ENCODE results near the gene ACKR3. TPM values are rescaled to one million over a fixed set of nuclear protein-coding genes. Genes with fewer than 3 reads are reported as not detected.

Gene ACKR3
- total and polyA plus RNA-seq, 2 experiments from 2014 or later, result 1.0 to 3.0 TPM

DNA sequence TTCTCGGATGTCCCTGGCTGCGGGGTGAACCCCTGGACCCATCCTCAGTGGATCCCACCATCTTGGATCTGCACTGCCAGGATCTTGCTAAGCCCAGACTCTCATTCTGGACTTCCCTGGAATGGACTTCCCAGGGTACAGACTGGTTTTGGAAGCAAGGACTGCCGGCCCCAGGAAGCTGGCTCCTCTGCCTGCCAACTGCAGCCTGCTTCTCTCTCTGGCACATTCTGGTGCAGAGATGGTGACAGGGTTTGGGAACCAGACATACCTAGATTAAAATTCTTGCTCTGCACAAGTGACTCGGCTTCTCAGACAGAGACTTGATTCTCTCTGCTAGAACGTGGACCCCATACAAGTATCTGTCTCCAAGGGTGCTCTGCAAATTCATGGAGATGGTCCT lies 29.4 kb downstream of the ACKR3 start (continued):
- TF ChIP-seq, protein P1, sequence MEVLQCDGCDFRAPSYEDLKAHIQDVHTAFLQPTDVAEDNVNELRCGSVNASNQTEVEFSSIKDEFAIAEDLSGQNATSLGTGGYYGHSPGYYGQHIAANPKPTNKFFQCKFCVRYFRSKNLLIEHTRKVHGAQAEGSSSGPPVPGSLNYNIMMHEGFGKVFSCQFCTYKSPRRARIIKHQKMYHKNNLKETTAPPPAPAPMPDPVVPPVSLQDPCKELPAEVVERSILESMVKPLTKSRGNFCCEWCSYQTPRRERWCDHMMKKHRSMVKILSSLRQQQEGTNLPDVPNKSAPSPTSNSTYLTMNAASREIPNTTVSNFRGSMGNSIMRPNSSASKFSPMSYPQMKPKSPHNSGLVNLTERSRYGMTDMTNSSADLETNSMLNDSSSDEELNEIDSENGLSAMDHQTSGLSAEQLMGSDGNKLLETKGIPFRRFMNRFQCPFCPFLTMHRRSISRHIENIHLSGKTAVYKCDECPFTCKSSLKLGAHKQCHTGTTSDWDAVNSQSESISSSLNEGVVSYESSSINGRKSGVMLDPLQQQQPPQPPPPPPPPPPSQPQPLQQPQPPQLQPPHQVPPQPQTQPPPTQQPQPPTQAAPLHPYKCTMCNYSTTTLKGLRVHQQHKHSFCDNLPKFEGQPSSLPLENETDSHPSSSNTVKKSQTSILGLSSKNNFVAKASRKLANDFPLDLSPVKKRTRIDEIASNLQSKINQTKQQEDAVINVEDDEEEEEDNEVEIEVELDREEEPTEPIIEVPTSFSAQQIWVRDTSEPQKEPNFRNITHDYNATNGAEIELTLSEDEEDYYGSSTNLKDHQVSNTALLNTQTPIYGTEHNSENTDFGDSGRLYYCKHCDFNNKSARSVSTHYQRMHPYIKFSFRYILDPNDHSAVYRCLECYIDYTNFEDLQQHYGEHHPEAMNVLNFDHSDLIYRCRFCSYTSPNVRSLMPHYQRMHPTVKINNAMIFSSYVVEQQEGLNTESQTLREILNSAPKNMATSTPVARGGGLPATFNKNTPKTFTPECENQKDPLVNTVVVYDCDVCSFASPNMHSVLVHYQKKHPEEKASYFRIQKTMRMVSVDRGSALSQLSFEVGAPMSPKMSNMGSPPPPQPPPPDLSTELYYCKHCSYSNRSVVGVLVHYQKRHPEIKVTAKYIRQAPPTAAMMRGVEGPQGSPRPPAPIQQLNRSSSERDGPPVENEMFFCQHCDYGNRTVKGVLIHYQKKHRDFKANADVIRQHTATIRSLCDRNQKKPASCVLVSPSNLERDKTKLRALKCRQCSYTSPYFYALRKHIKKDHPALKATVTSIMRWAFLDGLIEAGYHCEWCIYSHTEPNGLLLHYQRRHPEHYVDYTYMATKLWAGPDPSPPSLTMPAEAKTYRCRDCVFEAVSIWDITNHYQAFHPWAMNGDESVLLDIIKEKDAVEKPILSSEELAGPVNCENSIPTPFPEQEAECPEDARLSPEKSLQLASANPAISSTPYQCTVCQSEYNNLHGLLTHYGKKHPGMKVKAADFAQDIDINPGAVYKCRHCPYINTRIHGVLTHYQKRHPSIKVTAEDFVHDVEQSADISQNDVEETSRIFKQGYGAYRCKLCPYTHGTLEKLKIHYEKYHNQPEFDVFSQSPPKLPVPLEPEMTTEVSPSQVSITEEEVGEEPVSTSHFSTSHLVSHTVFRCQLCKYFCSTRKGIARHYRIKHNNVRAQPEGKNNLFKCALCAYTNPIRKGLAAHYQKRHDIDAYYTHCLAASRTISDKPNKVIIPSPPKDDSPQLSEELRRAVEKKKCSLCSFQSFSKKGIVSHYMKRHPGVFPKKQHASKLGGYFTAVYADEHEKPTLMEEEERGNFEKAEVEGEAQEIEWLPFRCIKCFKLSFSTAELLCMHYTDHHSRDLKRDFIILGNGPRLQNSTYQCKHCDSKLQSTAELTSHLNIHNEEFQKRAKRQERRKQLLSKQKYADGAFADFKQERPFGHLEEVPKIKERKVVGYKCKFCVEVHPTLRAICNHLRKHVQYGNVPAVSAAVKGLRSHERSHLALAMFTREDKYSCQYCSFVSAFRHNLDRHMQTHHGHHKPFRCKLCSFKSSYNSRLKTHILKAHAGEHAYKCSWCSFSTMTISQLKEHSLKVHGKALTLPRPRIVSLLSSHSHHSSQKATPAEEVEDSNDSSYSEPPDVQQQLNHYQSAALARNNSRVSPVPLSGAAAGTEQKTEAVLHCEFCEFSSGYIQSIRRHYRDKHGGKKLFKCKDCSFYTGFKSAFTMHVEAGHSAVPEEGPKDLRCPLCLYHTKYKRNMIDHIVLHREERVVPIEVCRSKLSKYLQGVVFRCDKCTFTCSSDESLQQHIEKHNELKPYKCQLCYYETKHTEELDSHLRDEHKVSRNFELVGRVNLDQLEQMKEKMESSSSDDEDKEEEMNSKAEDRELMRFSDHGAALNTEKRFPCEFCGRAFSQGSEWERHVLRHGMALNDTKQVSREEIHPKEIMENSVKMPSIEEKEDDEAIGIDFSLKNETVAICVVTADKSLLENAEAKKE (CRISPR knock-in tag; IDR thresholded peaks at IDR 0.05), result no peak
- TF ChIP-seq, protein P2, sequence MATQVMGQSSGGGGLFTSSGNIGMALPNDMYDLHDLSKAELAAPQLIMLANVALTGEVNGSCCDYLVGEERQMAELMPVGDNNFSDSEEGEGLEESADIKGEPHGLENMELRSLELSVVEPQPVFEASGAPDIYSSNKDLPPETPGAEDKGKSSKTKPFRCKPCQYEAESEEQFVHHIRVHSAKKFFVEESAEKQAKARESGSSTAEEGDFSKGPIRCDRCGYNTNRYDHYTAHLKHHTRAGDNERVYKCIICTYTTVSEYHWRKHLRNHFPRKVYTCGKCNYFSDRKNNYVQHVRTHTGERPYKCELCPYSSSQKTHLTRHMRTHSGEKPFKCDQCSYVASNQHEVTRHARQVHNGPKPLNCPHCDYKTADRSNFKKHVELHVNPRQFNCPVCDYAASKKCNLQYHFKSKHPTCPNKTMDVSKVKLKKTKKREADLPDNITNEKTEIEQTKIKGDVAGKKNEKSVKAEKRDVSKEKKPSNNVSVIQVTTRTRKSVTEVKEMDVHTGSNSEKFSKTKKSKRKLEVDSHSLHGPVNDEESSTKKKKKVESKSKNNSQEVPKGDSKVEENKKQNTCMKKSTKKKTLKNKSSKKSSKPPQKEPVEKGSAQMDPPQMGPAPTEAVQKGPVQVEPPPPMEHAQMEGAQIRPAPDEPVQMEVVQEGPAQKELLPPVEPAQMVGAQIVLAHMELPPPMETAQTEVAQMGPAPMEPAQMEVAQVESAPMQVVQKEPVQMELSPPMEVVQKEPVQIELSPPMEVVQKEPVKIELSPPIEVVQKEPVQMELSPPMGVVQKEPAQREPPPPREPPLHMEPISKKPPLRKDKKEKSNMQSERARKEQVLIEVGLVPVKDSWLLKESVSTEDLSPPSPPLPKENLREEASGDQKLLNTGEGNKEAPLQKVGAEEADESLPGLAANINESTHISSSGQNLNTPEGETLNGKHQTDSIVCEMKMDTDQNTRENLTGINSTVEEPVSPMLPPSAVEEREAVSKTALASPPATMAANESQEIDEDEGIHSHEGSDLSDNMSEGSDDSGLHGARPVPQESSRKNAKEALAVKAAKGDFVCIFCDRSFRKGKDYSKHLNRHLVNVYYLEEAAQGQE (IDR thresholded peaks at IDR 0.05; ENCODE audit: unreplicated experiment), result no peak

DNA sequence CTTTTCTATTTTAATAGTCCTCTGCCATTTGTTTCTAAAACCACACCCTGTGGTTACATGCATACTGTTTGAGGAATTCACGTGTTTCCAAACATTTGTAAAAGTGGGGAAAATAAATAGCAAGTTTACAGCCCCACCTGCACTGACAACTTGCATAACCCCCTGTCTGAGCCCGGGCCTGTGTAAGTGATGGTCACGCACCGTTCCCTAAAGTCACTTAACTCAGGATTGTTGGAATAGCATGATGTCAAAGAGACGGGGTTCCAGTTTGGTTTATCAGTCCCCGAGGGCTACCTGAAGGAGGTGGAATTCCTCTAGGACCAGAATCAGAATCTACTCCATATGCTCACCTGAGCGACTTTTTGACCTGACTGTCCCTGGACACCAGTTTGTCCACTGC lies 30.5 kb downstream of the ACKR3 start:
- Mint-ChIP-seq H3K27ac (no peak overlapping the region), H3K27me3 (ENCODE audit: insufficient read depth, low read depth, poor library complexity) (no peaks in the 10 kb centered on the region)
- no peak overlapping the region for H3K4me3 ChIP-seq
- TF ChIP-seq NANOG (IDR thresholded peaks at IDR 0.05; ENCODE audit: borderline replicate concordance) (no peak), STAT1 (IDR thresholded peaks at IDR 0.05; ENCODE audit: unreplicated experiment) (no peak), ZNF114 (CRISPR knock-in tag; IDR thresholded peaks at IDR 0.05) (no peak), JUNB (IDR thresholded peaks at IDR 0.05; ENCODE audit: unreplicated experiment) (no peak), POLR2AphosphoS5 (IDR thresholded peaks at IDR 0.05; ENCODE audit: low read depth) (no peak), CREB1 (CRISPR knock-in tag; IDR thresholded peaks at IDR 0.05; ENCODE audit: low read depth) (no peak), ZNF331 (CRISPR knock-in tag; IDR thresholded peaks at IDR 0.05; ENCODE audit: low read depth) (no peak), EZH2phosphoT487 (IDR thresholded peaks at IDR 0.05; ENCODE audit: unreplicated experiment) (no peak)
- TF ChIP-seq, protein P3, sequence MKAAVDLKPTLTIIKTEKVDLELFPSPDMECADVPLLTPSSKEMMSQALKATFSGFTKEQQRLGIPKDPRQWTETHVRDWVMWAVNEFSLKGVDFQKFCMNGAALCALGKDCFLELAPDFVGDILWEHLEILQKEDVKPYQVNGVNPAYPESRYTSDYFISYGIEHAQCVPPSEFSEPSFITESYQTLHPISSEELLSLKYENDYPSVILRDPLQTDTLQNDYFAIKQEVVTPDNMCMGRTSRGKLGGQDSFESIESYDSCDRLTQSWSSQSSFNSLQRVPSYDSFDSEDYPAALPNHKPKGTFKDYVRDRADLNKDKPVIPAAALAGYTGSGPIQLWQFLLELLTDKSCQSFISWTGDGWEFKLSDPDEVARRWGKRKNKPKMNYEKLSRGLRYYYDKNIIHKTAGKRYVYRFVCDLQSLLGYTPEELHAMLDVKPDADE (IDR thresholded peaks at IDR 0.05), result no peak
- TF ChIP-seq, protein P2 (IDR thresholded peaks at IDR 0.05; ENCODE audit: unreplicated experiment), result no peak

More for the DNA sequence above, 30.5 kb downstream of the ACKR3 start:
- DNase-seq (ENCODE audit: low spot score) (no peak), ATAC-seq (no peak)
- no peaks in the 10 kb centered on the region for H3K36me3 ChIP-seq (ENCODE audit: insufficient read depth)
- no peaks in the 10 kb centered on the region for H3K27me3 ChIP-seq (ENCODE audit: insufficient read depth)
- no peaks in the 10 kb centered on the region for H3F3A ChIP-seq (replicated peaks; ENCODE audit: low read depth)
- no peaks in the 10 kb centered on the region for H3K79me2 ChIP-seq (replicated peaks; ENCODE audit: insufficient read depth)
- H2AFZ ChIP-seq, result no peak overlapping the region
- H3K27ac ChIP-seq (ENCODE audit: low read depth), result no peak overlapping the region
- H3K4me1 ChIP-seq (ENCODE audit: insufficient read depth), result no peaks in the 10 kb centered on the region
- H3K9me2 ChIP-seq (ENCODE audit: insufficient read depth), result peaks cover 3% of the 10 kb centered on the region; the same call in 1 of the 2 replicates
- Mint-ChIP-seq H3K4me3 (no peak overlapping the region), H3K36me3 (ENCODE audit: low read depth) (no peaks in the 10 kb centered on the region), H3K4me1 (peaks cover 4% of the 10 kb centered on the region), H3K9me3 (no peaks in the 10 kb centered on the region)
- H4K20me1 ChIP-seq (replicated peaks; ENCODE audit: insufficient read depth), result no peaks in the 10 kb centered on the region
- H3K4me2 ChIP-seq, result no peak overlapping the region

Data from GM23338 (cell line).